ENCODE data around the gene FHIT.

FHIT gene

DNA sequence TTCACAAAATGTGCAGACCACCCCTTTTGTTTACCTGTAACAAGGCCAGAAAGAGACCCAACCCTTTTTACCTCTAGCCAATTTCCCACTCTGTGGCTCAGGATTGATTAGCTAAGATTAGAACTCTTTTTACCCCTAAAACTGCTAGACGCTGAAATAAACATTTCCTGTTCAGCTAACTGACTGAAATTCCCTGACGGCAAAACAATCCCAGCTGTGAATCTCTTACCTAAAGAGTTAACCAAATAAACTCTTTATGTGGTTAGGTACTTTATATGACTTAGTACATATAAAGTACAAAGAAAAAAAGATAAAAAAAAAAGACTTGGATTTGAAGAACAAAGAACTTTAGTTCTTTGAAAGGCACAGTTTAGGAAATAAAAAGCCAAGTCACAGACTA is 988.7 kb downstream of the FHIT start:
- DNase-seq: no peak

DNA sequence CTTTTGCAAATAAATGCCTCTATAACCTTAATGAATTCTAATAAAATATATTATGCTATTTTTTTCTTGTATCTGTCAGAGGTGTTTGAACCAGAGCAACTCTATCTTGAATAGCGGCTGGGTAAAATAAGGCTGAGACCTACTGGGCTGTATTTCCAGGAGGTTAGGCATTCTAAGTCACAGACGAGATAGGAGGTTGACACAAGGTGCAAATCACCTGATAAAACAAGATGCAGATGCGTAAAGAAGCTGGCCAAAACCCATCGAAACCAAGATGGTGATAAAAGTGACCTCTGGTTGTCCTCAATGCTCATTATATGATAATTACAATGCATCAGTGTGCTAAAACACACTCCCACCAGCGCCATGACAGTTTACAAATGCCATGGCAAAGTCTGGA is 990.7 kb downstream of the FHIT start:
- no peak for DNase-seq

DNA sequence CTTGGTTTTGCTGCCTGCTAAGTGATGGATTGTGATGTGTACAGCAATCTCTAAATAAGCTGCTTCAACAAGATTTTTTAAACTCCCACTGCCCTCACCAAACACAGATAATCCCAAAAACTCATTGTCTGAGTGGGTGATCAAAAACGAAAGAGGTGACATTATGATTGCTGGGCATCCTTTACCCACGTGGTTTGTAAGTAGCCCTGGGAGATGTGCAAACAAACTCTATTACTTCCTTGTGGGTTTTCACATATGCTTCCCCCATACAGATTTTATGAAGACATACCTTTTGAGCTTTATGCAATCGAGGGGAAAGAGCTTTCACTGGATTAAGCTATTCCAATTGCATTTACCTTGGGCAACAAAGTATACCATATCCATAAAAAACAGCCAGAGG is 1000.4 kb downstream of the FHIT start:
- DNase-seq: peak; percentile 63

DNA sequence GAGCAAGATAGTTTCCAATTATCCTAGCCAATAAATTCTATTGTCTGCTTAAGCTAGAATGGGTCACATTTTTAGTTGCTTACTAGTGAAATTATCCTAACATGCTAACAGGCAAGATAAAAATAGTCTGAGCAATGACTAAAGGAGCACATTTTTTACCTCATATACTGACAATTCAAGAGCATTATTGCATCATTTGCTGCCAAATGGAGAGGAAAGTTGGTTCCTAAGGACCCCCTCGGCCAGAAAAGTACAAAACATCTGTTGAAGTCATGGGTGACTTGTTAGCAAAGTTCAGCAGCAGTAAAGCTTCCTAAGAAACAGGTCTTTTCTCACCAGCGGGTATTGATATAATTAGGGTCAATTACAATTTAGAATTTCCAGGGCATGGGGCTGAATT is 1001.0 kb downstream of the FHIT start:
- peak; percentile 89 for DNase-seq

DNA sequence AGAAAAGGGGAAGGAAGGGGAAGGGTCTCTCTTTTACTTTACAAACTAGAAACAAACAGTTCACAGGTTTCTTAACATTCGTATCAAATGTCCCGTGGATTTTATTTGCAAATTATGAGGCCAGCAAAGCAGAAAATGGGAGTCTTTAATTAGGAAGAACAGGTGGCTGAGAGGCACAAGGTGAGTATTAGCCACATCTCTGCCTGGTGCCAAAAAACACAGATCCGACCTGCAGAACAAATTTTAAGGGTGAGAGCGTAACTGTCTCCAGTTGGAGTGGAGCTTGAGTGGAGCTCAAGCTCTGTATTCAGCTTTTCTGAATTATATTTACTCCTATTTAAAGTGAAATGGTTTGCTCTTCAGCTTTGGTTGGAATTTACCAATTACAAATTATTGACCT is 1004.9 kb downstream of the FHIT start:
- peak; percentile 68 for DNase-seq

DNA sequence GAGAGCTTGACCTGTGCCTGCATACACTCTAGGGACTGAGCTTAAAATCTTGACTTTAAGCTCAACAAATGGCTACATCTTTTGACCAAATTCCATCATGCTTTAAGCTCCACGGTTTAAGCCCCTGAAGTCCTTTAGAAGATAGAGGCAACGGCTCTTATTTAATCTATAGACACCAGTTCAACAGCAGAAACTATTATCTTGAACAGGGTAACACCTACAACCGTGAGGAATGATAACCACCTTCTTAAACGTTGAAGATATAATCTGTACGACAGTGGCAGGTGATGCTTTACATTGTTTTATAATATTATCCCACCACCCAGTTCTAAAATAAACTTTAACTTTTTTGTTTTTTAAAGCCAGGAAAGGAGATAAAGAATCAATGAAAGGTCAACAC is 1007.8 kb downstream of the FHIT start:
- no peak for DNase-seq

DNA sequence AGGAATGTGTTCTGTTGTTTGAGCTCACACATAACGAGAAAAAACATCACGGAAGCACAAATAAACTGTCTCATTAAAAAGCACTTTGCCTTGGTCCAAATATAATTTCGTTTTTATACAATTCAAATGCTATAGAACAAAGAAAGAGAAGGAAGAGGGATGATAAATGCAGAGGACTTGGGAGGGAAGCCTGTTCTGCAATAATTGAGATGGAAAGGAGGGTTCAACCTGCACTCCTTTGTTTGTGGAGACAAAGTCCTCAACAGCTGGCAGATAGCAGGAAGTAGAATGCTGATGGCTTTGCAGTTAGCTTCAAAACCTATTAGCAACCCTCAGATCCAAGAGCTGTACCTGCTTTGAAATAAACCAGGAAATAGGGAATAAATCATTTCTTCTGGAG is 1010.8 kb downstream of the FHIT start:
- peak; percentile 88 for DNase-seq

DNA sequence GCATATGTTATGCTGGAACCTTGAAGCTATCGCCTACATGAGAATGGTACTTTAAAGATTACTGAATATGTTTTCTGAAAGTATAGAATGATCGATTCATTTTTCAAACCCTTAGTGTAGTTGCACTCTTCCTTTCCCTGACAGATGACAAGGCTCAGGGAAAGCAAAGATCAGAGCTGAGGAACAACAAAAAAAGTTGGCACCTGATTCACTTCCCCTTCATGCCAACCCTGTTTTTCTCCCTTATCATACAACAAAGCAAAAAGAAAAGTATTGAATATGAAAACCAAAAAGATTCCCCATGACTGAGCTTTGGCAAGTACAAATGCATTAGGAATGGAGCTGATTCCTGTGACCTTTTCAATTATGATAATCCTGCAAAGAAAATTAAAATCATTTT is 1012.7 kb downstream of the FHIT start:
- no peak for DNase-seq

DNA sequence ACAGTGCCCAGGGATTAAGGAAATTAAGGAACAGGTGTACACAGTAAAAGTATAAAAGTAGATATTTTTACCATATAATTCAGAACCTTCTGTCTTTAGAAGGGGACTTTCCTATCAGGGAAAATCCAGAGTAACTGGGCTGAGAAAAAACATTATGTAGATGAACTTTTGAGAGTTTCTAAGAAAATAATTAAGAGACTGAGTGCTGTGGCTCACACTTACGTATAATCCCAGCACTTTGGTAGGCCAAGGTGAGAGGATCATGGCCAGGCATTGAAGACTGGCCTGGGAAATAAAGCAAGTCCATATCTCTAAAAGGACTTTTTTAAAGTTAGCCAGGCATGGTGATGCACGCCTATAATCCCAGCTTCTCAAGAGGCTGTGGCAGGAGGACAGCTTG is 1021.8 kb downstream of the FHIT start:
- no peak for DNase-seq

DNA sequence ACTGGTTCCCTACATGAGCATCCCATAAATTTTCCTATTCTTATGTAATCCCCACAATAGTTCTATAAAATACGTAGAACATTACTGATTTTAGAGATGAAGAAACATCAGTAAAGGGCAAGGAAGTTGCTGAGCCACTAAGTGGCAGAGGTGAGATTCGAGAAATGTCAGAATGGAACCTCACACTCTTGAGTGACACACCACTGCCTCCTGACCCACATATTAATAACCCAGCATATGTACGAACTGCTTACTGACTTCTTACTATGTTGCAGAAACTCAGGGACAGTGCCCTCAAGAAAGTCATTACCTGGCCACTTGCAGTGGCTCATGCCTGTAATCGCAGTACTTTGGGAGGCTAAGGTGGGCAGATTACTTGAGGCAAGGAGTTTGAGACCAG is 1022.4 kb downstream of the FHIT start:
- no peak for DNase-seq

DNA sequence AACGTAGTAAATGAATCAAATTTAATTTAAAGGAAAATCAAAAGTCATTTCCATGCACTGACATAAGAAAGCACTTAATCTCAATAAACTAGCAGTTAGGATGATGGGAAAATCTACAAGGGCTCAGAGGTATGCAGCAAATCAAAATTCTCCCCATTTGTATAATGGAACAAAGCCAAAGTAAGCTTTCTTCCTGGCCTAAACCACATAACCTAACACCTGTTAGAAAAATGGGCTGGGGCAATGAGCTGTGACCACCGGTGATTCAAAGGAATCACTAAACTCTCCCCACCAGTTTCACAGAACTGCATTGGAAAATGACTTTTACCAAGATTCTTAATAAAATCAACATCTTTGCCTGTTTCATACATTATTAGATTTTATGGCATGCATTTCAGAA is 1024.3 kb downstream of the FHIT start:
- peak; percentile 55 for DNase-seq

DNA sequence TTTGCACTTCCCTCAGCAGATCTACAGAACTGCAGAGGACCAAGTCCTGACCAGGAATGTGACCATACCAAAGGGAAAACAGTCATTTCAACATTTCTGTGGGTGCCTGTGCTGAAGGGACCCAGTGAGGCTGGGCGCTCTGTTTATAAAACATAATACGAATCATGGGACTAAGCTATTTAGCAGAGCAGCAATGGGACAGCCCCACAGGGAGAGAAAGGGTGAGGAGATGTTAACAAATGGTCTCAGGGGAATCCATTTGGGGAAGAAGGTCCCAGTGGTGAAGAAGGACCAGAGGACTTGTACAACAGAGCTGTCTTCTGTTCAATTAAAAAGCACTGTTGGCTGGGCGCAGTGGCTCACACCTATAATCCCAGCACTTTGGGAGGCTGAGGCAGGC is 1025.4 kb downstream of the FHIT start:
- DNase-seq: no peak

DNA sequence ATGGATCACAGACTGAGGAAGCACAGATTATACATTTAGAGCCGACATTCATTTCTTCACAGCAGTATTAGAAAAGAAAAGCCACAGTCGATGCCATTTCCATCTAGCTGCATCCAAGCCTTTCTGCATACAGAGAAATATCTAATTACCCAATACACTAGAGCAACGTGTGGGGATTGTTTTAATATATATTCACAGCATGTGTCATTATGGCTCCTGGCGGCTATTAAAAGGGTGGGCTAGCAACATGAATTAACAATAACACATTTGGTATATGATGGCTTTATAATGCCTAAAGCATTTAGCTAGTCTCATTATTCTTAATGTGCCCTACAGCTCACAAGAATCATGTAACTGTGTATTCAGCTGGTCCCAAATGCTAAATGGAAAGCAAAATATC is 1030.5 kb downstream of the FHIT start:
- DNase-seq: peak; percentile 90

DNA sequence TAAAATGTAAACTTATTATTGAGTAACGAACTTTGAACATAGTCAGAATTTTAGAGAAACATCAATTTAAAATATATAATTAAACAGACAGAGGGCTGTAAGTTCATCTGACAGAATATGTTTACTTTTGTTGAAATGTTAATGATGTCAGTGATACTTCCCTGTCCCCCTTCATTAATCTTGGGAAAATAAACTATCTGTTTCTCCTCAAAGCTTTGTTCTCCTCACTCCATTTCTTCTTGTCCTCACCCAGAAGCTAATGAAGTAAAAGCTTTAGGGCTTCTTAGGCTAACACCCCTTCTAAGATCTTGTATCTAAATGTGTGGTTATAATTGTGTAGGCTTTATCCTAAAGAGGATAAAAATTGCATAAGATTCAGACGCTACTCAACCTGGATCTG is 1031.8 kb downstream of the FHIT start:
- peak; percentile 25 for DNase-seq

DNA sequence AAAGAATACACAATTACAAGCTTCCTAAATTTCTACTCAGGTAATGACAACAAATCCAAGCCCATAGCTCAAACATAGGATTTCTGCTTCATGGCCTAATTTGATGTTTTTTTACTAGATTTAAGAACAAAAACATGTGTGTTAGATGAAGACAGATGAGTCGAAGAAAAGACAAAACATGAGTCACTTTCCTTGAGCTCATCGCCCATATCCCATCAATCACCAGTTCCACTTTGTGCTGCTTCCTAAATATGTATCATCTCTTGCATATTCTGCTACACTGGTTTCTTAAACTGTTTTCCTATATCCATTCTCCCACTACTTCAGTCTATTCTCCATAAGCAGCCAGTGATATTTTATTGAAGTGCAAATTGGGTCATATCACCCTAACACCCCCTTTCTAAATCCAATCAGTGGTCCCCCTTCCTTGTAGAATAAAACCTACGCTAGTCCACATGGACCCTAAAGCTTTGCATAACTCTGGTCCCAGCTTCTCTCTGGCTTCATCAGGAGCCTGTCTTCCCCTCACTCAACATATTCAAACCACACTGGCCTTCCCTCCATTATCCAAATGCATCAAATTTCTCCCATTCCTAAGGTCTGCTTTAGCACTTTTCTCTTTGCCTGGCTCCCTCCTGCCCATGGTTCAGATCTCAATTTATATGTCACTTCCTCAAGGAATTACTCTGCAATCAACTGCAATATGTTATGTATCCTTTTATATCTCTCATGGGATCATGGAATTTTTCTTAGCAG is 1033.9 kb downstream of the FHIT start:
- peak; percentile 12 for DNase-seq

DNA sequence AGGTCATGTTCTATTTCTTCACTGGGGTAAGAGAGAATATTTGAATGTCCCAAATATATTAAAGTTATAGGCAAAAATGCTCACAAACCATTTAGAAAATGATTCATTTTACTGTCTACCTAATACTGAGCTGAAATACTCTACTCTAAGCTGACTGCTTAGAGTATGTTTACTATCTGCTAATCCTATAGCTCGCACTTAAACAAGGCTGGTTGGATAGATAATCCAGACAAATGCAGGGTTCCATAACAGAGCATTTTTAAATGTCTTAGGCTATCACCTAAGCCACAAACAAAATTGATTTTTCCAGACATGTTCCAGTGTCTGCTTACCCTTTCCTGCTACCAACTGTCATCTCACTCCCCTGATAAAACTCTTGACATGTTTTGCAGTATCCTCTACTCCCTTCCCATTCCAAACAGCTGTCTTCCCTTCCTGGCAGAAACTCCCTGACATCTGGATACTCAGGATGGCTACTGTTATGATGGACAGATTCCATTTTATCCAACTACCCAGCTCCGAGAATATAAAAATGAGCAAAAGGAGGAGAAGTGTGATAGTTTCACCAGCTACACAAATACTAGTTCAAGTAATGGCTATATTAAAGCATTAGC is 1034.7 kb downstream of the FHIT start:
- peak; percentile 30 for DNase-seq

DNA sequence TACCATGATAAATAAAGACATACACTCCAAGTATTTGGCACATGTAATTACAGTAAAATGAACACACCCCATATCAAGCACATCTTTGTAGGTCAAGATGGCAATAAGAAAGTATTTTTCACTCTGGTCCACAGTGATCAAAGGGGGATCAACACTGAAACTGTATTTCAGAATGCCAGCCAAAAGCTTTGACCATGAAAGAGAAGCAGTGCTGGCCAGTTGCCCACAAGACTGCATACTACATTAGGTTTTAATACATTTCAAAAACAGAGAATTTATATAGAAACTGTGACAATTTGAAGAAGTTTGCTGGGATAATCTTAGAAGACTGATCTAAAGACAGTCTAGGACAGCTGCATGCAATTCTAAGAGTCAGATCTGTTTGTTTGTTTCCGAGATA is 1035.3 kb downstream of the FHIT start:
- DNase-seq: no peak

DNA sequence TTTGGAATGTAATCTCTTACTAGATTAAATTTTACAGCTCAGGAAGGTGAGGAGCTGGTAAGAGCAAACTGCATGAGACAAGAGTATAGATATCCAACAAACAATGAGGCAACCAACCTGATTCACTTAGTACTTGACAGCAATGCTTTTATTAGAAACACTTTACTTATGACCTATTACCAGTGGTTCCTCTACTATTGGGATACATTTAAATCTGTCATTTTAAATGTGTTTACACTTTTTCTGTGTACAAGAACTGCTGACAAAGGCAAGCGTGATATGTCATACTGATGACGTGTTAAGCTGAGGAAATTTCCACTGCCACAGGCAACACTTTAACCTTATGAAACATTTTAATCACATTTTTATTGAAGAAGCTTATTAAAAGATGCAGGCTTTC is 1043.3 kb downstream of the FHIT start:
- no peak for DNase-seq

DNA sequence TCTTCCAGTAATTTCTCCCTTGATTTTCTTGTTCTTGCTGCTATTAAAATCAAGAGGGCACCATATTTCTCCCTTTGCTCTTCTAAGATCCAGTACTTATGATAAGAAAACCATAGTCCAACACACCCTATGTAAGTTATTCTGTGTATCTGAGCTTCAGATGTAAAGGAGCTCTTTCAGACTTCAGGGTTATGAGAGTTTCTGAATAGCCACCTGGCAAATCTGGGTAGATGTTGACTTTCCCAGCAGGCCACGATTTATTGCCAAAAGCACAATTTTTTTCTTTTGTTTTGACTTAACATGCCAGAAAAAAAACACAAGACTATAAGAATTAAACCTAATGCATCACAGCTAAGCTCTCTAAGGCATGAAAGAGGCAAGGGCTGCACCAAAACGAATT is 1045.0 kb downstream of the FHIT start:
- peak; percentile 91 for DNase-seq

DNA sequence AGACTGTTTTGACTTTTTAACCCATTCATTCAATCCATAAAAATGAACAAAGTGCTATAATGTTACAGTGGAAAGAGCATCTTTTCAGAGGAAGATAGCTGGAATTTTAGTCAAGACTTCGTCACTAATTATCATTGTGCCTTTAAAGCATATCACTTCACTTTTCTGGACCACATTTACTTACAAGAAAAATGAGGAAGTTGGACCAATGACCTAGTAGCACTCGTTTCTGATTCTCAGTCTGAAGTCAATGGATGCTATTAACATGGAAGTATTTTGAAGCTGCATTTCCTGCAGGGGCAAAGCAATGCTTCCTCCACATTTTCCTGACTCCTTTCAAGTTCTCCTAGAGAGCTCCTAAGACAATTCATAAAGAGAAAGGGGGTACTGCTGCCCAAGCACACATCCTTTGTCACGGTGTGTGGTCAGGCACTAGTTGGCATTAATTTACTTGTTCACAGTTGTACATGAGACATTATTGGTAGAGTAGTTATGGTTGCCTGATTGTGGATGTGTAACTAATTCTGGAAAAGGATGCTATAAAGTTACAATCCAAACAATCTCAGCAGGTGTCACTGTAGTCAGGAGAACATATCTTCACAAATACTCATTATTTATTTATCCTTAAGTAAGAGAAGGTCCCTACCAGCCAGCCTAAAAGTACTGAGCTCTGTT is 1049.1 kb downstream of the FHIT start:
- peak; percentile 67 for DNase-seq

DNA sequence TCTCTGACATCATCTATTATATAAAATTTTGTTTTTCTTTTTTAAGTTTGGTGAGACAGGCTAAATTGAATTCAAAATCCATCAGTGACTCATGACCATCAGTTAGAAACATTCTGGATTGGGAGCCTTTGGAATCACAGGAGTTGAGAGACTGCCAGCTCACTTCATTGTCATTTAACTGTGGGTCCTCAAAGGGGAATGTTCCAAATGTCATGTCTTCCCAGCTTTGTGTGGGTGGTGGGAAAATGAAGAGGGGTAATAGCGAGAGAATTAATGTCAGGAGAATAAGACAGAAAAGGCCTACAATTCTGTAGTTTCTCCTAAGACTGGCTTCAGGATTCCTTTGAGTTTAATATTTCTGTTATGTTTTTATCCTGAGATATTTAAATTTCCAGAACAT is 1051.9 kb downstream of the FHIT start:
- no peak for DNase-seq

DNA sequence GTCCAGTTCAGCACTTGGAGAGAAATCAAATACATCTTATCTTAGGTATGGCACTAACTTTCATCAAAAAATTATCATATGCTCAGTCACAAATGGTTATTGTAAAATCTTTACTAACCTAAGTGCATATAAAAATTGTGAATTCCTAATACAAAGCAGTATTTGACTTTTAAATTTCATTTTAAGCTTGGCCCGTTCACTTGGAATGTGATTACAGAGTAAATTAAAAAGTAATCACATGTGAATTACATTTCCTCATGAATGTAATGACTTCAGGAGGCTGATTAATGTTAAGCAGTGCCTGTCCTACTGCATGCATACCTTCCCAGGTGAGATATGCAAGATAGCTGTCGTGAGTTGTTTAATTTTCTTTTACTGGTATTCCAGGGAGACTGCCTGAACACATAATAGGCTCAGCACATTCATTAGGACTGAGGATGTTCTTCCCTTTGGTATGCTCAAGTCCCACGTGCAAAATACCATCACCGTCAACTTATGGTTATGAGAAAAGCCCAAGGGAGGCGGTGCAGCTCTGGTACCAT is 1053.0 kb downstream of the FHIT start:
- DNase-seq: no peak

DNA sequence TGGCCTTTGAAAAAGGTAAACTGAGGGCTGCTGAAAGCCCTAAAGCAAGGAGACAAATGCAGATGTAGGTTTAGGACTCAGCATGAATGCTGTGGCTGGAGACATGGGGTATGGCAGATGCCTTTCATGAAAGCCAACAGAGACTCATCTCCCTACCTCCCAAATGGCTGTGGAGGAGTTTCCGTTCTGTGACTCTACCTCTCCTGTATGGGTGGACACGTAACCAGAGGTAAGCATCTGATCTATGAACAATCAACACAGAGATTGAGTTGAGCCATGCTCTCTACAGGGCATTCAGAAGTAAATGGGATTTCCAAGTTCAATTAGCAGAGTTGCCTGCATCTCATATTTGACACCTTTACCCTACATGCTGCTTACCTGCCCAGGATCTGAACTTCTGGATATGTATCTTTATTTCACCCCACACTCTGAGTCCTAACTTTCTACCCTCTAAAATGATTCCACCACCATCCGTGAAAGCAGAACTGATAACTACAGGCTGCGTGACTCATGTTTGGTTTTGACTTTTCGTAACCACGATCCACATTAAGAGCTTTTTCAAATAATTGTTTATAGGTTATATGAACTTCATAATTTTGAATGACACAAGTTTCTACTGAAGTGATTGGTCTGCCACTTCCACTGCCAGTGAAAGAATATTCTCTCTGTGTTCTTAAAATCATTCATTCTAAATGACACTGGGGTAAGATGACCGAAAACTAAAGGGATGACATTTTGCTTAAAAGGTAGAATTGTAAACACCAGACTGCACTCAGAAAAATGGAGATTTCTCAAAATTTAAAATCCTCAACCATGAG is 1058.7 kb downstream of the FHIT start:
- no peak for DNase-seq
